GM12878 (cell line): Measurements from ENCODE around the gene KIF23. TPM values are rescaled to one million over a fixed set of nuclear protein-coding genes. Genes with fewer than 3 reads are reported as not detected.

ENCODE experiments used
- ATF2 ChIP-seq: IDR thresholded peaks from 2 replicates; pipeline ENCODE4 v1.6.1; 2012; ENCODE audit warnings: low read length, inconsistent platforms
- CBX3 ChIP-seq: fragments of 200-600 bp; sonication (generic); IDR thresholded peaks from 2 replicates; pipeline ENCODE4 v1.6.1; 2016; ENCODE audit warnings: low read depth, borderline replicate concordance
- CREB1 ChIP-seq: IDR thresholded peaks from 2 replicates; pipeline ENCODE4 v1.6.1; 2012; ENCODE audit warnings: low read depth, mild to moderate bottlenecking, inconsistent platforms
- DPF2 ChIP-seq: fragments of 450-650 bp; IDR thresholded peaks from 2 replicates; pipeline ENCODE4 v1.6.1; 2017; ENCODE audit warnings: mild to moderate bottlenecking
- EED ChIP-seq: sonication (generic); IDR thresholded peaks from 2 replicates; pipeline ENCODE4 v1.6.1; 2016; ENCODE audit warnings: antibody characterized with exemption, low read depth
- ESRRA ChIP-seq: IDR thresholded peaks from 2 replicates; pipeline ENCODE4 v1.6.1; 2012; ENCODE audit warnings: mild to moderate bottlenecking, low read length, improper control_type of control experiment
- ETV6 ChIP-seq, 2 experiments: fragments of 450-650 bp in 1 of 2; IDR thresholded peaks in 1 of 2; conservative IDR thresholded peaks in 1 of 2; 2 replicates each; pipeline ENCODE4 v1.6.1; 2014; ENCODE audit warnings: antibody characterized with exemption in 1 of 2, borderline replicate concordance in 1 of 2, low read depth in 1 of 2, mild to moderate bottlenecking in 1 of 2, moderate library complexity in 1 of 2
- HDAC6 ChIP-seq: fragments of 200-600 bp; sonication (generic); IDR thresholded peaks from one replicate; pipeline ENCODE4 v1.8.0; 2017; ENCODE audit warnings: antibody characterized with exemption; ENCODE audit not compliant: unreplicated experiment
- IKZF1 ChIP-seq: fragments of 450-650 bp; conservative IDR thresholded peaks from 2 replicates; pipeline ENCODE4 v1.6.1; 2017; ENCODE audit warnings: antibody characterized with exemption, mild to moderate bottlenecking
- IKZF2 ChIP-seq, 2 experiments: fragments of 450-650 bp; IDR thresholded peaks; 2 replicates each; pipeline ENCODE4 v1.6.1; 2017; ENCODE audit warnings: mild to moderate bottlenecking in 2 of 2, moderate library complexity in 2 of 2
- IRF4 ChIP-seq: IDR thresholded peaks from 2 replicates; pipeline ENCODE4 v1.6.1; 2011; ENCODE audit warnings: low read depth, low read length
- KAT2A ChIP-seq: conservative IDR thresholded peaks from 2 replicates; pipeline ENCODE4 v1.6.1; 2011; ENCODE audit warnings: low read depth, low read length; ENCODE audit not compliant: control insufficient read depth
- MTA2 ChIP-seq: fragments of 450-650 bp; IDR thresholded peaks from 2 replicates; pipeline ENCODE4 v1.6.1; 2016; ENCODE audit warnings: low read depth, mild to moderate bottlenecking, moderate library complexity
- POLR2A ChIP-seq: IDR thresholded peaks from 2 replicates; pipeline ENCODE4 v1.6.1; 2011; ENCODE audit warnings: low read depth, mild to moderate bottlenecking, low read length
- POLR2AphosphoS5 ChIP-seq: IDR thresholded peaks from 2 replicates; pipeline ENCODE4 v1.6.1; 2011; ENCODE audit warnings: mild to moderate bottlenecking, low read length, inconsistent platforms
- POU2F2 ChIP-seq: IDR thresholded peaks from 3 replicates; pipeline ENCODE4 v1.6.1; 2011; ENCODE audit warnings: low read depth, mild to moderate bottlenecking, low read length, borderline replicate concordance
- RCOR1 ChIP-seq: conservative IDR thresholded peaks from 2 replicates; pipeline ENCODE4 v1.6.1; 2012; ENCODE audit warnings: low read depth, low read length, improper control_type of control experiment
- RUNX3 ChIP-seq: IDR thresholded peaks from 2 replicates; pipeline ENCODE4 v1.6.1; 2012; ENCODE audit warnings: low read length, inconsistent platforms
- STAT1 ChIP-seq: fragments of 450-650 bp; conservative IDR thresholded peaks from 2 replicates; pipeline ENCODE4 v1.6.1; 2014; ENCODE audit warnings: antibody characterized with exemption, mild to moderate bottlenecking
- USF2 ChIP-seq: IDR thresholded peaks from 2 replicates; pipeline ENCODE4 v1.6.1; 2011; ENCODE audit warnings: low read depth, low read length, improper control_type of control experiment, borderline replicate concordance
- ZBTB11 ChIP-seq: fragments of 450-650 bp; formaldehyde crosslinking; IDR thresholded peaks from 2 replicates; pipeline ENCODE4 v1.5.0; 2022; ENCODE audit warnings: mild to moderate bottlenecking, missing genetic modification characterization
- ZBTB33 ChIP-seq: fragments of 450-650 bp; IDR thresholded peaks from 2 replicates; pipeline ENCODE4 v1.6.1; 2017; ENCODE audit warnings: mild to moderate bottlenecking
- ZNF274 ChIP-seq: IDR thresholded peaks from one replicate; pipeline ENCODE4 v1.8.0; 2011; ENCODE audit not compliant: insufficient read length, insufficient read depth
- ZSCAN29 ChIP-seq: fragments of 450-650 bp; IDR thresholded peaks from 2 replicates; pipeline ENCODE4 v1.6.1; 2017; ENCODE audit warnings: mild to moderate bottlenecking, moderate library complexity
- ZZZ3 ChIP-seq: IDR thresholded peaks from 2 replicates; pipeline ENCODE4 v1.6.1; 2011; ENCODE audit warnings: low read depth; ENCODE audit not compliant: control insufficient read depth, insufficient read length
- polyA plus RNA-seq, 11 experiments: library from polyadenylated mRNA; depleted of rRNA in 4 of 11; unstranded in 6 of 11; stranded (reverse) in 5 of 11; fragments of >200 nt; fragmentation: Nextera tagmentation in 4 of 11; fragmentation: Illumina TruSeq in 1 of 11; extraction: Ambion mirVana in 4 of 11; extraction: Trizol in 1 of 11; gene quantifications; 1 replicate in 1 of 11; 2 replicates in 10 of 11; pipeline versions ENCODE4 v1.2.1 to v1.2.3, GENCODE V29; 2011 to 2016; ENCODE audit warnings: inconsistent platforms in 2 of 11, missing spikeins in 2 of 11, low read depth in 1 of 11
- total RNA-seq, 4 experiments: library from RNA; depleted of rRNA in 3 of 4; stranded (reverse); fragments of >200 nt in 3 of 4; fragmentation: Illumina TruSeq in 1 of 4; extraction: Trizol in 1 of 4; gene quantifications; 2 replicates each; pipeline versions ENCODE4 v1.2.1 to v1.2.3, GENCODE V29; 2013 to 2021

KIF23 gene
- total and polyA plus RNA-seq, 10 of the 15 experiments (the other 5 are each of a cell fraction or from before 2014, with no cell fraction given), result 28.0 to 62.5 (median 46.6) TPM

- TF ChIP-seq USF2 (no peak; the same call in 1 of the 2 replicates), IKZF1 (peak; percentile 81), MTA2 (peak; percentile 44; the same call in 1 of the 2 replicates), ZNF274 (no peak), CBX3 (no peak), RCOR1 (no peak), ZZZ3 (no peak), POLR2A (peak; percentile 69), ESRRA (no peak), KAT2A (no peak), STAT1 (no peak; the same call in 1 of the 2 replicates), IRF4 (0 out of 2 replicates have a peak, but pooled peaks have one; percentile 14), EED (no peak), RUNX3 (peak; percentile 60), ZBTB11 (no peak), POU2F2 (no peak), ATF2 (no peak), POLR2AphosphoS5 (peak; percentile 49; the same call in 1 of the 2 replicates), HDAC6 (no peak), ZBTB33 (no peak), CREB1 (no peak), ETV6 (conservative IDR thresholded peaks at IDR 0.05 in 1 of 2, IDR thresholded peaks at IDR 0.05 in 1 of 2; ENCODE audit: borderline replicate concordance in 1 of 2, low read depth in 1 of 2) (no peak), DPF2 (0 out of 2 replicates have a peak, but pooled peaks have one; percentile 19), ZSCAN29 (no peak), IKZF2 (IDR thresholded peaks at IDR 0.05) (peak; percentile 64 to 70)
These were observed 48.5 kb downstream of the KIF23 start (continued) for GRCh38 chr15:69462493-69463181.
